ENCODE measurements around the gene OR2B2.

DNA sequence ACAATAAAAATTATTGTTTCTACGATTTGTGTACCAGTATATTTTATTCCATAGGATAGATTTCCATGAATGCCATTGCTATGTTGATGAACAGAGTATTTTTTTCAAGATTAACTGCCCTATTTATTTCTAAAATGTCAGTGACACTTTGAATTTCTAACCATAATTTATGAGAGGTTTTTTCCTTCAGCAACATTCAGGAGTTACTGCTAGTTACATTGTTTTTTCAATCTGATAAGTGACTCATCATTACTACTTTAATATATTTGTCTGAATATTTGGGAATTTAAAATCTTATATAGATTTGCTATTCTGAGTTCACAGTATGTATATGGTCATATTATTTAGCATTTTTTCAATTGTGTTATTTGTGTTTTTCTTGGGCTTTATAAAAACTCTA lies 38.8 kb upstream of the OR2B2 start:
- TF ChIP-seq, protein P1, sequence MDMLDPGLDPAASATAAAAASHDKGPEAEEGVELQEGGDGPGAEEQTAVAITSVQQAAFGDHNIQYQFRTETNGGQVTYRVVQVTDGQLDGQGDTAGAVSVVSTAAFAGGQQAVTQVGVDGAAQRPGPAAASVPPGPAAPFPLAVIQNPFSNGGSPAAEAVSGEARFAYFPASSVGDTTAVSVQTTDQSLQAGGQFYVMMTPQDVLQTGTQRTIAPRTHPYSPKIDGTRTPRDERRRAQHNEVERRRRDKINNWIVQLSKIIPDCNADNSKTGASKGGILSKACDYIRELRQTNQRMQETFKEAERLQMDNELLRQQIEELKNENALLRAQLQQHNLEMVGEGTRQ (IDR thresholded peaks at IDR 0.05; ENCODE audit: low read depth, low read length): no peak
- no peak for TF ChIP-seq FOS (IDR thresholded peaks at IDR 0.05; ENCODE audit: low read depth, low read length)
- TF ChIP-seq, protein P2, sequence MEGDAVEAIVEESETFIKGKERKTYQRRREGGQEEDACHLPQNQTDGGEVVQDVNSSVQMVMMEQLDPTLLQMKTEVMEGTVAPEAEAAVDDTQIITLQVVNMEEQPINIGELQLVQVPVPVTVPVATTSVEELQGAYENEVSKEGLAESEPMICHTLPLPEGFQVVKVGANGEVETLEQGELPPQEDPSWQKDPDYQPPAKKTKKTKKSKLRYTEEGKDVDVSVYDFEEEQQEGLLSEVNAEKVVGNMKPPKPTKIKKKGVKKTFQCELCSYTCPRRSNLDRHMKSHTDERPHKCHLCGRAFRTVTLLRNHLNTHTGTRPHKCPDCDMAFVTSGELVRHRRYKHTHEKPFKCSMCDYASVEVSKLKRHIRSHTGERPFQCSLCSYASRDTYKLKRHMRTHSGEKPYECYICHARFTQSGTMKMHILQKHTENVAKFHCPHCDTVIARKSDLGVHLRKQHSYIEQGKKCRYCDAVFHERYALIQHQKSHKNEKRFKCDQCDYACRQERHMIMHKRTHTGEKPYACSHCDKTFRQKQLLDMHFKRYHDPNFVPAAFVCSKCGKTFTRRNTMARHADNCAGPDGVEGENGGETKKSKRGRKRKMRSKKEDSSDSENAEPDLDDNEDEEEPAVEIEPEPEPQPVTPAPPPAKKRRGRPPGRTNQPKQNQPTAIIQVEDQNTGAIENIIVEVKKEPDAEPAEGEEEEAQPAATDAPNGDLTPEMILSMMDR (conservative IDR thresholded peaks at IDR 0.05; ENCODE audit: low read depth, low read length): no peak

Data from IMR-90 (cell line).